ENCODE data around the gene TMUB2. TPM values are rescaled to one million over a fixed set of nuclear protein-coding genes. Genes with fewer than 3 reads are reported as not detected.

The TMUB2 gene
- total and polyA plus RNA-seq, 9 donors, result 33.6 to 53.2 (median 43.2) TPM

- no peak overlapping the region for H3K27ac ChIP-seq (ENCODE audit: low read length)
- H3K36me3 ChIP-seq (ENCODE audit: control insufficient read depth, insufficient read depth, low read length), result peaks cover 20% of the 10 kb centered on the region
- no peaks in the 10 kb centered on the region for H3K27me3 ChIP-seq (ENCODE audit: control insufficient read depth, insufficient read depth, low read length)
- H3K4me1 ChIP-seq (ENCODE audit: control insufficient read depth, insufficient read depth, low read length), result no peaks in the 10 kb centered on the region
- no peaks in the 10 kb centered on the region for H3K9me3 ChIP-seq (replicated peaks; ENCODE audit: control insufficient read depth, low read depth, low read length)
- no peak overlapping the region for H3K4me3 ChIP-seq (ENCODE audit: low read length)
- 82% methylated on average over 4 of the region's 4 CpGs for WGBS (ENCODE audit: insufficient coverage)
- no peak for DNase-seq
Observed at GRCh38 chr17:44149750-44150329, 36.9 kb upstream of the TMUB2 start.

- Histone ChIP-seq H3K36me3 (ENCODE audit: control insufficient read depth, insufficient read depth, low read length) (peaks cover 17% of the 10 kb centered on the region), H3K4me1 (ENCODE audit: control insufficient read depth, insufficient read depth, low read length) (no peaks in the 10 kb centered on the region), H3K4me3 (ENCODE audit: low read length) (no peak overlapping the region), H3K27ac (ENCODE audit: low read length) (no peak overlapping the region), H3K9me3 (replicated peaks; ENCODE audit: control insufficient read depth, low read depth, low read length) (no peaks in the 10 kb centered on the region), H3K27me3 (ENCODE audit: control insufficient read depth, insufficient read depth, low read length) (no peaks in the 10 kb centered on the region)
- no CpG with 5 or more reads among the region's 4 CpGs for WGBS (ENCODE audit: insufficient coverage)
- DNase-seq, result no peak
Observed at GRCh38 chr17:44152875-44153274, 33.9 kb upstream of the TMUB2 start.

GRCh38 chr17:44155488-44155887, 31.3 kb upstream of the TMUB2 start:
- no peak for DNase-seq
- WGBS (ENCODE audit: insufficient coverage), result 68% methylated on average over 2 of the region's 2 CpGs
- Histone ChIP-seq H3K4me3 (ENCODE audit: low read length) (no peak overlapping the region), H3K4me1 (ENCODE audit: control insufficient read depth, insufficient read depth, low read length) (no peaks in the 10 kb centered on the region), H3K27me3 (ENCODE audit: control insufficient read depth, insufficient read depth, low read length) (no peaks in the 10 kb centered on the region), H3K9me3 (replicated peaks; ENCODE audit: control insufficient read depth, low read depth, low read length) (no peaks in the 10 kb centered on the region), H3K36me3 (ENCODE audit: control insufficient read depth, insufficient read depth, low read length) (peaks cover 16% of the 10 kb centered on the region), H3K27ac (ENCODE audit: low read length) (no peak overlapping the region)

GRCh38 chr17:44159519-44160210, 27.1 kb upstream of the TMUB2 start:
- Histone ChIP-seq H3K27me3 (ENCODE audit: control insufficient read depth, insufficient read depth, low read length) (no peaks in the 10 kb centered on the region), H3K9me3 (replicated peaks; ENCODE audit: control insufficient read depth, low read depth, low read length) (no peaks in the 10 kb centered on the region), H3K27ac (ENCODE audit: low read length) (no peak overlapping the region), H3K4me3 (ENCODE audit: low read length) (no peak overlapping the region), H3K4me1 (ENCODE audit: control insufficient read depth, insufficient read depth, low read length) (no peaks in the 10 kb centered on the region), H3K36me3 (ENCODE audit: control insufficient read depth, insufficient read depth, low read length) (peaks cover 20% of the 10 kb centered on the region)
- DNase-seq, result no peak
- WGBS (ENCODE audit: insufficient coverage), result 90% methylated on average over 12 of the region's 15 CpGs

GRCh38 chr17:44164476-44164875, 22.3 kb upstream of the TMUB2 start:
- H3K36me3 ChIP-seq (ENCODE audit: control insufficient read depth, insufficient read depth, low read length), result peaks cover 9% of the 10 kb centered on the region
- no CpG with 5 or more reads among the region's 1 CpG for WGBS (ENCODE audit: insufficient coverage)

GRCh38 chr17:44167181-44167861, 19.5 kb upstream of the TMUB2 start:
- peaks cover 24% of the 10 kb centered on the region for H3K4me1 ChIP-seq (ENCODE audit: control insufficient read depth, insufficient read depth, low read length)
- 76% methylated on average over 4 of the region's 7 CpGs for WGBS (ENCODE audit: insufficient coverage)
- H3K4me3 ChIP-seq (ENCODE audit: low read length), result no peak overlapping the region
- peaks cover 5% of the 10 kb centered on the region for H3K27me3 ChIP-seq (ENCODE audit: control insufficient read depth, insufficient read depth, low read length)
- DNase-seq, result no peak
- no peaks in the 10 kb centered on the region for H3K9me3 ChIP-seq (replicated peaks; ENCODE audit: control insufficient read depth, low read depth, low read length)
- no peak overlapping the region for H3K27ac ChIP-seq (ENCODE audit: low read length)
- peaks cover under 1% of the 10 kb centered on the region for H3K36me3 ChIP-seq (ENCODE audit: control insufficient read depth, insufficient read depth, low read length)

More at GRCh38 chr17:44164476-44164875, 22.3 kb upstream of the TMUB2 start:
- Histone ChIP-seq H3K4me1 (ENCODE audit: control insufficient read depth, insufficient read depth, low read length) (peaks cover 10% of the 10 kb centered on the region), H3K4me3 (ENCODE audit: low read length) (no peak overlapping the region), H3K9me3 (replicated peaks; ENCODE audit: control insufficient read depth, low read depth, low read length) (no peaks in the 10 kb centered on the region), H3K27me3 (ENCODE audit: control insufficient read depth, insufficient read depth, low read length) (no peaks in the 10 kb centered on the region), H3K27ac (ENCODE audit: low read length) (no peak overlapping the region)
- no peak for DNase-seq

- H3K27ac ChIP-seq (ENCODE audit: low read length), result peak overlapping the region; percentile 90
- no peaks in the 10 kb centered on the region for H3K9me3 ChIP-seq (replicated peaks; ENCODE audit: control insufficient read depth, low read depth, low read length)
- 41% methylated on average over 5 of the region's 5 CpGs for WGBS (ENCODE audit: insufficient coverage)
- DNase-seq, result no peak
- peaks cover 5% of the 10 kb centered on the region for H3K27me3 ChIP-seq (ENCODE audit: control insufficient read depth, insufficient read depth, low read length)
- no peak overlapping the region for H3K4me3 ChIP-seq (ENCODE audit: low read length)
- peaks cover 25% of the 10 kb centered on the region for H3K4me1 ChIP-seq (ENCODE audit: control insufficient read depth, insufficient read depth, low read length)
- no peaks in the 10 kb centered on the region for H3K36me3 ChIP-seq (ENCODE audit: control insufficient read depth, insufficient read depth, low read length)
Observed at GRCh38 chr17:44170135-44170498, 16.7 kb upstream of the TMUB2 start.

- Histone ChIP-seq H3K27me3 (ENCODE audit: control insufficient read depth, insufficient read depth, low read length) (peaks cover 5% of the 10 kb centered on the region), H3K4me3 (ENCODE audit: low read length) (peak within 1 kb of the TSS; percentile 48), H3K36me3 (ENCODE audit: control insufficient read depth, insufficient read depth, low read length) (no peaks in the 10 kb centered on the region), H3K27ac (ENCODE audit: low read length) (peak within 1 kb of the TSS; percentile 93), H3K4me1 (ENCODE audit: control insufficient read depth, insufficient read depth, low read length) (peaks cover 25% of the 10 kb centered on the region), H3K9me3 (replicated peaks; ENCODE audit: control insufficient read depth, low read depth, low read length) (no peaks in the 10 kb centered on the region)
- WGBS (ENCODE audit: insufficient coverage), result 29% methylated on average over 17 of the region's 21 CpGs
- DNase-seq, result peak; percentile 69
Observed at GRCh38 chr17:44170499-44171201, 16.1 kb upstream of the TMUB2 start, which contains the start of gene ASB16. Gene ASB16, plus strand, starts transcription at chr17:44170704. Its CDS starts 86 bp downstream, at chr17:44170790.

- H3K36me3 ChIP-seq (ENCODE audit: control insufficient read depth, insufficient read depth, low read length), result peaks cover 3% of the 10 kb centered on the region
- no peak overlapping the region for H3K27ac ChIP-seq (ENCODE audit: low read length)
- 56% methylated on average over 16 of the region's 17 CpGs for WGBS (ENCODE audit: insufficient coverage)
- H3K4me1 ChIP-seq (ENCODE audit: control insufficient read depth, insufficient read depth, low read length), result peaks cover 25% of the 10 kb centered on the region
- H3K4me3 ChIP-seq (ENCODE audit: low read length), result no peak overlapping the region
- H3K9me3 ChIP-seq (replicated peaks; ENCODE audit: control insufficient read depth, low read depth, low read length), result no peaks in the 10 kb centered on the region
- no peak for DNase-seq
- peaks cover 5% of the 10 kb centered on the region for H3K27me3 ChIP-seq (ENCODE audit: control insufficient read depth, insufficient read depth, low read length)
Observed at GRCh38 chr17:44171931-44172455, 14.8 kb upstream of the TMUB2 start.

GRCh38 chr17:44174427-44174826, 12.3 kb upstream of the TMUB2 start:
- Histone ChIP-seq H3K36me3 (ENCODE audit: control insufficient read depth, insufficient read depth, low read length) (peaks cover 22% of the 10 kb centered on the region), H3K27ac (ENCODE audit: low read length) (no peak overlapping the region), H3K27me3 (ENCODE audit: control insufficient read depth, insufficient read depth, low read length) (peaks cover 5% of the 10 kb centered on the region), H3K4me1 (ENCODE audit: control insufficient read depth, insufficient read depth, low read length) (peaks cover 14% of the 10 kb centered on the region), H3K9me3 (replicated peaks; ENCODE audit: control insufficient read depth, low read depth, low read length) (no peaks in the 10 kb centered on the region), H3K4me3 (ENCODE audit: low read length) (no peak overlapping the region)
- no CpG with 5 or more reads among the region's 2 CpGs for WGBS (ENCODE audit: insufficient coverage)
- DNase-seq, result no peak
